Limb (tissue), 2 donors: ENCODE data around the gene BCL2.

Experiments
- DNase-seq, 2 donors: peaks; one replicate each; pipeline ENCODE4 v3.0.0-alpha.2; 2016; ENCODE audit errors: extremely low spot score in 2 of 2

BCL2 gene

DNA sequence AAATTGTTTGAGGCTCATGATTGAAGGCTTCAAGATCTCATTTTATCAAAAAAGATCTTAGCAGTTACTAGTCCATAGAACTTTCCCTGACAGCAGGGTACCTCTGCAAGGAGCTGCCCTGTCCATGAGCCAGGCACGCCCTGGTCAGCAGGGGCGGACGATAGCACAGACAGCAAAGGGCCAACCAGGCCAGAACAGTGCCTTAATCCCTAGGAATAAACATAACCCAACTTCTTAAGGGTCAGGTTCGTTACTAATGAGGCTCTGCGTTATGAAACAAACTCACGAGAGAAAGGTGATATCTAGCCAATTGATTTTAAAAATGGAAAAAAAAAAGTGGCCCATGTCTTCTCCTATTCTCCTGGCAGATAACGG, 59.2 kb downstream of the BCL2 start:
- no peak for DNase-seq

DNA sequence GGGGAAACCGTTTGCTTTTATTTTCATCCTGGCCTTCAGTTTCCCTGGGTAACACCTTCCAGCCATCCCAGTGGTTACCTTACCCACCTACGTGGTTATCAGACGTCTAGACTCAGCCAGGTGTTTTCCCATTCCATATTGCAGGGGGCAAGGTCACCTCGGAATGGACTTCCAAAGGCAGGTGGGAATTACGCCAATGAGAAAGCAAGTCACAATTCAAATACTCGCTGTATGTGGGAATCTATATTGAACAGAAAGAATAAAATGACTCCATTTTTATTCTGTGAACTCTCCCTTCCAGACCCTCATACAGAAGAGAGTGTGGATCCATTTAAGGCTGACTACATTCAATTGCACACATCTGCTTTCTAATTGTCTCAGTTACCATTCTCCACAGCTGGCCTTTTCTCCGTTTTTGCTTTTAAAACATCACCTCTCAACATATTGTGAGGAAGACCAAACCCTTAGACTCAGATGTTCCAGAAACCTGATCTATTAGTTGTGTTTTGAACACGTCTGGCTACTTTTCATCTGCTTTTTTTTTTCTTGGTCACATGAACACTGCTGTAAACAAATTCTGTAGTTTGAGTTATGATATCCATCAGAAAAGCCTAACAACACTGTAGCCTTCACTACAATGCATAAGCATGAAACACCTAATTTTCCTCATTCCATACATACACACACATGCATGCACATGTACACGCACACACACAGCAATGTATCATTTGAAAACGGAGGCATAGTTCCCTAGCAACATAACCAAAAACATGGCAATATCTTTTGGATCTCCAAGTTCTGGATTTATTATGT, 59.8 kb downstream of the BCL2 start:
- DNase-seq, result peak in 1 of 2 donors; percentile 38

DNA sequence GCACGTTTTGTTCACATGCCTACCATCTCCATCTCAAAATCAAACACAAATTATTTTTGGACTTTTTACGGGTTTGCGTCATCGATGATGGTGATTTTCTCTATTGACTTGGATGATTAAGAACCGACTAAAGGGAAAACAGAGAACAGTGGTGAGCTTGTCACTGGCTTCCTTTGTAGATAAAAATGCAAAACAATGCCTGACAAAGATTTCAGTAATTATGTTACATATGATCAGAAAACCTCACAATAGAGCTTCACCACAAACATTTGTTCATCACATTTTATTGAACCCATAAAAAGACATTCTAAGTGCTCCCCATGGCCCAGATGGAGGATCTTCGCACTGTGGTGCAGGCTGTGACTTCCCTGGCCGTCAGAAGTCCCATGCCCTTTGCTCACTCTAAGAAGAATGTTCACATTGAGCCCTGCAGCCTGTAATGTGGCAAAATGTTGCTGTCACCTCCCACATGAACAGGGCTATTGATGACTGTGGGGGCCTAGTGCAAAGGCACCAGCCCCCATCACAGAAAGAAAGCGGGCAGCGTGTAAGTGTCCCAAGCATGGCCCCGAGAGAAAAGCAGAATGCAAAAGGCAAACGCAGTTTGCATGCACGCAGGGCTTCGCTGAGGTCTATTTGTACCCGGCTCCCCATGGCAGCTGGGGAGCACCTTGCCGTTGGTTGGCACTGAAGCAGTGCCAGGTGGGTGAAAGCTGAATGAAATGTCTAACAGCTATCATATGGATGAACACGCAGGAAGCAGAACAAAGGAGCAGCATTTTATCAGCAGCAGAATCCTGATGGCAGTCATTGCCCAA, 60.6 kb downstream of the BCL2 start:
- DNase-seq, result no peak

DNA sequence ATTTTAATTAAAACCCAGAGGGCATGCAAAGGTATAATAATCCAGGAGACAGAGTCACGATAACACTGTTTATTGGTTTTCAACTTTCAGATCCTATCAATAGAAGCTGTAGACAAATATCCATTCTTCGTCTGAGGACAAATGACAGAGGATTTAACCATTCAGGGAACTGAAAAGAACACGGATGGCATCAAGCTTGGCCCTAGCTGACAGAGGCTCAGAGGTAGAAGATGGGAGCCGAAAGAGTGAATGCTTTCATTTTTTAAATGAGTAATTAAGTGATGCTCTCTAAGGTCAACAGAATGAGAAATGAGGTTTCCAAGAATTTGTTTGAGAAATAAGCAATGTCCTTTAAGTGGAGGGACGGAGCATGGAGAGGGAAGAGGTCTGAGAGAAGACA, 62.1 kb downstream of the BCL2 start:
- no peak for DNase-seq

DNA sequence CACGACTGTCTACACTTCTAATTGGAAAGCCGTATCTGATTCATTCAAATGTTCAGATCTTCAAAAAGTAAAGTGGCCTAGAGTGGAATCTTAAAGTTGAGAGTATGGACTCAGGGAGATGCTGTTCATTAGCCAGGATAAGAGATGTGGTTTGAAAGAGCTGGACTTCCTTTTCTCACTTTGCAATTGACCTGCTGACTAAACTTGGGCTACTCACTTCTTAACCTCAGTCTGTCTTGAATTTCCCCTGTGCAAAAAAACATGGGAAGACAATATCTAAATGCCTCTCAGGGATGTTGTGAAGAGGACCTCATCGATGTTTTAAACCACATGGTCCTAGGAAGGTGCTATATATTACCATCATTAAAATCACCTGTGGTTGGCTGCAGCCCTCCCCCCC, 64.1 kb downstream of the BCL2 start:
- no peak for DNase-seq

DNA sequence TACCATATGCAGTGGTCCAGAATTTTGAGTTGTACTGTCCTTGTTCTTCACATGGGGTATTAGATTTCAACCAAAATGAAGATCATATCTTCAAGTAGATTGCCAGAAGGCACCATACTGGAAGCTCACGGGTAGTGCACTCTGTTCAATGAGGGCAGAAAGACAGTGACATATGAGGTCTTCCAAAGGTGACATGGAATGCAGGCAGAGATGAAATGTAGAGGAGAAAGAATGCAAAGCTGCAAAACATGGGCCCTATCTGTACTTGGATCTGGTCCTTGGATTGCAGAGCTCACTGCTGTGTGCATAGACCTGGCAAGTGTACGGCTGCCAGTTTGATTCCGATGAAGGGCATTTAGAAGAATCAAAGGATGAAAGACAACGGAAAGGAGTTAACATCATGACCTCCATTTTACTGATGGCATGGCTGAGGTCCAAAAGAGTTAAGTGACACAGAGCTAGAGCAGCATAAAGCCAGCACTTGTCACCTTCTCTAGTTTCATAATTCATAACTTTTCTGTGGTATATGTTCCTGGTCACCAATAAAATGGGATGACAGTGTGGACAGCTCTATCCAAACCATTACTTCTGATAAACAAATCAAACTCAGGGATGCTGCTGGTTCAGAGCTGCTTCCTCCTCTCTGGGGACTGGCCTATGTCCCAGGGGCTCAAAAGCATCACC, 64.7 kb downstream of the BCL2 start:
- no peak for DNase-seq

DNA sequence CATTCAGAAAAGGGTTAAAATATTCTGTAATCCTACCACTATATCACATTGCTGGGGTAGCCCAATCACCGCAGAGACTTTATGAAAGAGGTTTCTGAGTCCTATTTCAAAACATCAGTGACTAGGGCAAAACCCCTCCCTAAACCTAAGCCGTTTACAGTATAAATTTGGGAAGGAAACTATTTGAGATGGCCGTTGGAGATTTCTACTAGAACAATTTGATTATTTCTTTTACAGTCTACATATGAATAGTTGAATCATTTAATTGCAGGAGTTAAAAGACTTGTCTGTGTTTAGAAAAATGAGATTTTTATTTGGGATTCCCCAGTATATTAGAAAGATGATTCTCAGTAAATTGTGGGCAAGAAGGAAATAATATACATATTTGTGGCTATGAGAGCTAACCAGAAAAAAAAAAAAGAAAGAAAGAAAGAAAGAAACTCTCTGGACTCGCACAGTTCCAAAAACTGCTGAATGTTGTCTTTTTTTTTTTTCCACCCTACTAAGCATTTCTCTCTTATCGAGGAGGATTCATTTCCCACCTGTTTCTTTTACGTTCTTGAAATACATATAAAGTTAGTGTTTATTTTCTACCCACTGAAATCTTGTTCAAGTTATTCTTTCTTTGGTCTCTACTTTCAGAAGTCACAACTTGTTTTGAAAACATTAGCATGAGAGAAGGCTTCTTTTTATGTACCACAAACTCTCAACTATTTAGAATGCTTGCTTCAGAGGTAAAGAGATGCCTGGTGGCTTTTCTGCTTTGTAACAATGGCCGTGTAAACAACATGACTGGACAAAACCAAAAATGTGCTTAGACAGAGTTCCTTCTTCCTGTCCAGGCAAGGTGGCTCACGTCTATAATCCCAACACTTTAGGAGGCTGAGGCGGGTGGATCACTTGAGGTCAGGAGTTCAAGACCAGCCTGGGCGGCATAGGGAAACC, 65.9 kb downstream of the BCL2 start:
- peak in 1 of 2 donors; percentile 51 for DNase-seq

DNA sequence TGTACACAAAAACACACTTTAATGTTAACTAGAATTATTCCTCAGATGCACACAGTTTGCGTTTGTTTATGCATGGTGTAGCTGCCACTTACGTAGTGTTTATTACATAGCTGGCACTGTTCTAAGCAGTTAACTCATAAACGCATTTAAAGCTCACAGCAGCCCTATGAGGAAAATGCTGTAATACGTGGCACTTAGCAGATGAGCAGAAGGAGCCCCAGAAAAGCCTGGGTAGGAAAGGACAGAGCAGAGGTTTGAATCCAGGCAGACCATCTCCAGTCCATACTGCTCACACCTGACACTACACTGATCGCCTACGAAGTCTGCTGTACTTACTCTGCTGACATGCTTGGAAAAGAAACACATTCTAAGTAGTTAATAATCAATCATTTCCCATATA, 66.6 kb downstream of the BCL2 start:
- no peak for DNase-seq

DNA sequence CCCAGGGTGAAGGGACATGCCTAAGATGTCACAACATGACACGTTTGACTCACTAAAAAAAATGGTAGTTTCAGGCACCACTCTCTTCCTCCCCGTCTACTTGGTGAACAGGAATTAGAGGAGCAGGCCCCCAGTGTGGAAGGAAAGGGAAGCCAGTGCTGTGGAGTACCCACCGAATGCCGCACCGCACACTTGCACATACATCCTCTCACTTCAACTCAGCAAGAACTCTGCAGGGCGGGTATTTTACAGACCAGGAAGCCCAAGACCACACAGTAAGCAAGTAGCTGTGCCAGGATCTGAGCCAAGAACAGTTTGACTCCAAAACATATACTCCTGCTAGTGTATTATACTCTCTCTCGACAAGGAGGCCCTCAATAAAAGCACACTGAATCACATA, 69.8 kb downstream of the BCL2 start:
- peak in 1 of 2 donors; percentile 32 for DNase-seq

DNA sequence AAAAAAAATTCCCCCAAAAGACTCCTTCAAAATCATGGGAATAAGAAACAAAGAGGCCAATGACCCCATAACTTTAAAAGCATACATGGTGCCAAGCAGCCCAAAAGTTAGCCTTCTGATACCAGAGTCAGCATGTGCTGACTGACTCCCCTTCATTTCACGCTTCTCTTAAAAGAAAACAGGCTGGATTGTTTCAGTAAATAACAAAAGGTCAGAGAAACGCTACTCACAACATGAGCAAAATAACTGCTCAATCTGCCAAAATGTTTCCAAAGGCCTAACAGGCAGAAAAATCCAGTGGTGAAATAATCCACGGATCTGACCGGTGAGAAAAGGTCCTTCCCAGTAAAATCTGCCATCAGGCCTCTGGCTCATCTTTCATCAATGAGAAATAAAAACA, 71.6 kb downstream of the BCL2 start:
- DNase-seq, result no peak

DNA sequence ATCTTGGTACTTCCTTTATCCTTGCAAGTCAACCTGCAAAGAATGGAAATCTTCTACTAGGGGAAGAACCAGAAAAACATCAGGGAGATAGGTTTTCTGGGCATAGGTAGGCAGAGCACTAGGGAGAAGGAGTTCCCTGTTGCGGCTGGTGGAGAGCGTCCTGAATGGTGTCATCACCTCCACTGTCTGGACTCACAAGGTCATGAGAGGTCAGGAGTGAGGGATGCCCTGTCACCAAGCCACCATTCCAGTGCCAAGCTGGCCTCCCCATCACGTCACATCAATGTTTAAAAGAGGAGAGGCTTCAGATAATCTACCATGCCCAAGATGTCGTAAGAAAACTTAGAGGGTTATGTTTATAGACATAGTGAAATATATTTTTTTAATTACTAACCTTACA, 72.1 kb downstream of the BCL2 start:
- no peak for DNase-seq

DNA sequence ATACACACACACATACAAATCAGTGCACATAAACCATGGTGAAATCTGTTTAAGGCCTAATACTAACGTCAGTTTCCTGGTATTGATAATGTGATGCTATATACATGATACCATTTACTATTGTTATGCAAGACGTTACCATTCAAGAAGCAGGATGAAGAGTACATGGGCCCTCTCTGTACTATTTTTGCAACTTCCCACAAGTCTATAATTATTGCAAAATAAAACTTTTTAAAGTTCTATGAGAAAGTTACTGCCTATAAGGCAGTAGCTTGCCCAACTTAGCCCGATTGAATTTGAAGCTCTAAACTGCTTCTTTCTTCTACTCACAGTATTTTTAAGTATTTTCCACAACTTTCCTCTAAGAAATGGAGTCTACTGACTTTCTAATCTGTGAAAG, 74.0 kb downstream of the BCL2 start:
- no peak for DNase-seq

DNA sequence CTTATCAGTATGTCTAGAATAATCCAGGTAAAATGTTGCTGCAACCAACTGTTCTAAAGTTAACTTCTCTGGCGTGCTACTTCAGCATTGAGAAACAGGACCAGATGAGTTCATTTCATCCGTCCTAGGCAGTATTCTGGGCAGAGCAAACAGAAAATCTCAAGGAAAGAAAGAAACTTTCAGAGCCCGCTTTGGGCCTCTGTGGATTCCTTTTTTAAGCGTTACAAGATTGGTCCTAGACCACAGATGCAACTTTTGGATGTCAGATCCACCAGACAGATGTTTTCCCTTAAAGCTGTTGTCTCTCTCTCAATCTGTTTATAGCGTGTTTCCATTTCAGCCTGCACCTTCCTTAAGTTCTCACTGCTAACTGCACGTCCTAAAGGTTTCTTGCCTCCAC, 75.0 kb downstream of the BCL2 start:
- peak in 1 of 2 donors; percentile 72 for DNase-seq

DNA sequence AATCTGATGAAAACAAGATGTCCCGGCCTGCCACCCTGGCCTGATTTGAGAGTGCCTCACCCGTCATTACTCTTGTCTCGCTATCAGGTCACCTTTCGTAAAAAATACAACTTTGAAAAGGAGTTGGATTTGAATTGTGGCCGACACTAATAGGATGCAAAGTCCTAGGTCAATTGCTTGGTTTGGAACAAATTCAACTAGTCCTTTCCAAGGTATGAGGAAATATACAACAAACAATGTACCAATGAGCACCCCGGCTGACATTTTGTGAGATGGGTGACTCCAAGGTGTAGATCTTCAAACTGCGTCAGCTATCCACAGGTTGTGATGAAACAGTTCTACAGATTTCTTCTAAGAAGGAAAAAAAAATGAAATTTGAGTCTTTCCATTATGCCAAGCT, 77.8 kb downstream of the BCL2 start:
- no peak for DNase-seq

DNA sequence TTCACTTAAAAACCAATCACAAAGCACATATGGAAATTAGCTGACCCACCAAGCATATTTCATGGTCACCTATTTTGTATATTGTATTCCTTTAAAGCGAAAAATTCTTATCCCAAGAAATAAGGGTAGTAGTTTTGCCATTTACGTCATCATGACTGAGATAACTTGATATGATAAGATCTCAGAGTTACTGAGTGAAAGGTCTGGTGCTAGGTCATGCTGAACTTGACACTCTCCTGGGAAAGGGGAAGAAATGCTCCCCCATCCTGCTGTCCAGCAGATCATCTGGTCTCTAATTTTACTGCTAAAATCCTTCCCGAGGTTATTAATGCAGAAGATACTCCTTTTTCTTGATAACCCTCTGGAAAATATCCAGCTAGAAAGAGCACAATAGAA, 78.3 kb downstream of the BCL2 start:
- DNase-seq, result no peak

DNA sequence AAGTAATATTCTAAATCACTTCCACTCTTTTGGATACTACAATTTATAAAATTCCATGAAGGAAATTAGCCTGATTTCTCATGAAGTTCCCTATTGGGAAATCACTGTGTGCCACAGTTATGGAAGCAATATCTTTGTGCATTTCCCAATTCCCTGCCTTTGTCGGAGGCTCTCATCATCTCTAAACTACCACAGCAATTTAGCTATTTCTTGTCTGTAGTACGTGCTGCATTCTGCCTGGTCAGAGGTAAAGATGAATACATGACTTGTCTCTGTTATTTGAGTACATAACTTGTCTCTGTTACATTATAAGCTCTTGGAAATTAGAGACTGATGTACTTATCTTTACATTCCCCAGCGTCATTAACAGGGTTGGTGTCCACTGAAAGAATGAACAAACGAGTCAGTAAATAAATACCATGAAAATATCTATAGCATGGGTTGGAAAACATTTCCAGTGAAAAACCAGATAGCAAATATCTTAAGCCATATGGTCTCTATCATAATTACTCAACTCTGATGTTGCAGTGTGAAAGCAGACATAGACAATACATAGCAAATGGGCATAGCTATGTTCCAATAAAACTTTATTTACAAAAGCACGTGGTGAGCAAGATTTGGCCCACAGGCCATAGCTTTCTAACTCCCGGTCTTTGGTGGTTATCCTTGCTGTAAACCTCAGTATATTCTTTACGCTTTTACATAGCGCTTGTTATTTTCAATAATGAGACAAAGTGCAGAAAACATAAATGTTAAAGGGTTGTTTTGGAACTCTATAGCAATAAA, 78.8 kb downstream of the BCL2 start:
- DNase-seq, result no peak

DNA sequence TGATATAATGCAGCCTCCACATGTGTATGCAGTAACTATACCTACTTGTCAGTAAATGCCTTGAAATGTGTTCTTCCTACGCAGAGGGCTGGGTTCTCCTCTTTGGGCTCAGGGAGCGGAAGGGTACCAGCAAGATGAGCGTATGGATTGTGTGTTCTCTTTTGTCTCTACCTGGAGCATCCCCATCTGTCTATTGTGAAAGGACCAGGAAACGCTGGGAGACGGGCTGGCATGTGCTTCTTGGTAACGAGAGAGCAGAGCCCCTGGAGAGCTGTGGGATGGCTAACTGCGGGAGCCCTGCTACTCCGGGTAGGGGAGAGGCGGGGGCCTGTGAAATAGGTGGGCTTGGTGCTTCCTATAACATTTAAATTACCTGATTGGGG, 80.9 kb downstream of the BCL2 start:
- no peak for DNase-seq

DNA sequence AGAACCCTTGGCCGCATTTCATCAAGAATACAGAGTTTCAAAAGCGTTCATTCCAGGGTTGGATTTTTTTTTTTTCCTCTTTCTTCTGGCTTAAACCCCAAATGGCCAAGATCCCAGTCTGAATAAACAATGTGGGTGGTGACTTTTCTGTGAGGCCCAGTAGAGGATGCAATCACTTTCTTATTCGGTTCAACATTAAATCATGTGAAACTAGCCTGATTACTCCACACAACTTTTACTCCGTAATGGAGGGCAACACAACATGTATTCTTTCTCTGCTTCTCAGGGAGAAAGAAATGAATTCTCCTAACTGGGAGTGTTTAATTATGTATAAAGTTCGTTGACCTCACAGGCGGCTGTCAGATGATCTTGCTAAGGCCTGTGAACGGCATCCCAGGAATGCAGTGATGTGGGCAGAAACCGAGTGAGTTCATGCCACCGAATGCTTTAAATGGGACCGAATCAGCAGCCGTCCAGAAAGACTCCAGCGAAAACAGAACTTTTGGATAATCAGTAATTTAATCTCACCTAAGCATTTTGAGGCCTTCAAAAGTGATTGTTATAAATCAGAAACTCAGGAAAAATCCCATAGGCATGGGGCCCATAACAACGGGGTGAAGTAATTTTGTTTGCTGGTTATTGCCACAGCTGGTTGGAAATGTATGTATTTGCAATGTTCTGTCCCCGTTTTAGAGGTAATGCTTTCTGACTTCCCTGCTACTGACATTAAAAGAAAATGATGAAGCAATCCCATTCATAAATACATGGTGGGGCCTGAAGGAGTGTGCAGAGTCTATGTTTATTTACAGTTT, 81.5 kb downstream of the BCL2 start:
- peak; percentile 57 to 78 for DNase-seq
